IMR-90 (cell line): Measurements from ENCODE around the gene DYNLRB2. TPM values are rescaled to one million over a fixed set of nuclear protein-coding genes. Genes with fewer than 3 reads are reported as not detected.

Experiments
- ATAC-seq: fragments of 200-7000 bp; cut with Tn5 transposase; 2 replicates; pipeline ENCODE4 v1.9.1; 2020; ENCODE audit warnings: low read depth, mild to moderate bottlenecking, moderate library complexity
- BruUV-seq: library from RNA; stranded (reverse); fragments of 400-500 nt; replicated peaks from 2 replicates; lab custom pipeline; 2021; lab: Mats Ljungman, UMichigan
- CTCF ChIA-PET: fragments of 300-600 bp; formaldehyde crosslinking; extraction: SDS; loops from one replicate; lab custom pipeline; 2021; ENCODE audit warnings: antibody characterized with exemption; lab: Yijun Ruan, JAX
- POLR2A ChIA-PET: fragments of 300-600 bp; sonication (Branson Sonifier 250); formaldehyde crosslinking; loops from one replicate; lab custom pipeline; 2022; ENCODE audit warnings: antibody characterized with exemption; ENCODE audit not compliant: unreplicated experiment; lab: Charles Lee
- DNase-seq: peaks from one replicate; pipeline ENCODE4 v3.0.0; 2013
- H2AFZ ChIP-seq: replicated peaks from 2 replicates; pipeline ENCODE3; 2013; ENCODE audit warnings: low read length, mild to moderate bottlenecking; ENCODE audit not compliant: poor library complexity
- H2AK5ac ChIP-seq: 2 replicates; pipeline ENCODE4 v1.6.1; 2013; ENCODE audit warnings: low read depth, low read length, inconsistent platforms
- H2AK9ac ChIP-seq: replicated peaks from 2 replicates; pipeline ENCODE3; 2013; ENCODE audit warnings: mild to moderate bottlenecking, low read depth, low read length, moderate library complexity; ENCODE audit not compliant: poor library complexity
- H2BK120ac ChIP-seq: 2 replicates; pipeline ENCODE4 v1.6.1; 2013; ENCODE audit warnings: low read depth, low read length, inconsistent platforms
- H2BK15ac ChIP-seq: 3 replicates; pipeline ENCODE4 v1.6.1; 2013; ENCODE audit warnings: low read depth, low read length, inconsistent platforms
- H2BK20ac ChIP-seq: 2 replicates; pipeline ENCODE4 v1.6.1; 2013; ENCODE audit warnings: low read depth, mild to moderate bottlenecking, inconsistent platforms, low read length, moderate library complexity
- H2BK5ac ChIP-seq: 2 replicates; pipeline ENCODE4 v1.6.1; 2013; ENCODE audit warnings: mild to moderate bottlenecking, low read depth, low read length, inconsistent platforms; ENCODE audit not compliant: poor library complexity, severe bottlenecking
- H3K14ac ChIP-seq: replicated peaks from 2 replicates; pipeline ENCODE4 v1.6.1; 2013; ENCODE audit warnings: low read depth, low read length, inconsistent platforms
- H3K18ac ChIP-seq: 2 replicates; pipeline ENCODE4 v1.6.1; 2013; ENCODE audit warnings: low read depth, low read length, control low read depth
- H3K23ac ChIP-seq: 2 replicates; pipeline ENCODE4 v1.6.1; 2013; ENCODE audit warnings: low read depth, low read length, inconsistent platforms
- H3K27ac ChIP-seq: 2 replicates; pipeline ENCODE4 v1.5.1; 2013; ENCODE audit warnings: mild to moderate bottlenecking, control low read depth, low read length; ENCODE audit not compliant: insufficient read depth
- H3K27me3 ChIP-seq: 2 replicates; pipeline ENCODE4 v1.6.1; 2013; ENCODE audit warnings: low read length; ENCODE audit not compliant: control insufficient read depth, insufficient read depth
- H3K36me3 ChIP-seq: 2 replicates; pipeline ENCODE4 v1.6.1; 2013; ENCODE audit warnings: low read length, mixed read lengths; ENCODE audit not compliant: control insufficient read depth, insufficient read depth
- H3K4ac ChIP-seq: 2 replicates; pipeline ENCODE4 v1.6.1; 2013; ENCODE audit warnings: low read depth, low read length, inconsistent platforms
- H3K4me1 ChIP-seq: 2 replicates; pipeline ENCODE4 v1.6.1; 2013; ENCODE audit warnings: low read length, mixed read lengths; ENCODE audit not compliant: control insufficient read depth, insufficient read depth
- H3K4me2 ChIP-seq: 2 replicates; pipeline ENCODE4 v1.6.1; 2013; ENCODE audit warnings: low read depth, mild to moderate bottlenecking, control low read depth, low read length, moderate library complexity
- H3K4me3 ChIP-seq: 2 replicates; pipeline ENCODE4 v1.5.1; 2013; ENCODE audit warnings: low read depth, mild to moderate bottlenecking, control low read depth, low read length, moderate library complexity; ENCODE audit not compliant: insufficient read depth
- H3K56ac ChIP-seq: 2 replicates; pipeline ENCODE4 v1.6.1; 2013; ENCODE audit warnings: low read length, inconsistent platforms; ENCODE audit not compliant: insufficient read depth; ENCODE audit errors: extremely low read depth
- H3K79me1 ChIP-seq, 2 experiments: 2 replicates each; pipeline ENCODE4 v1.6.1; 2013; ENCODE audit warnings: low read length in 2 of 2, inconsistent platforms in 1 of 2, low read depth in 1 of 2
- H3K9ac ChIP-seq: 2 replicates; pipeline ENCODE4 v1.6.1; 2013; ENCODE audit warnings: low read depth, low read length, control low read depth
- H3K9me1 ChIP-seq: 2 replicates; pipeline ENCODE4 v1.6.1; 2013; ENCODE audit warnings: low read length, inconsistent platforms; ENCODE audit not compliant: insufficient read depth
- H3K9me3 ChIP-seq: 2 replicates; pipeline ENCODE4 v1.6.1; 2013; ENCODE audit warnings: low read length; ENCODE audit not compliant: control insufficient read depth, insufficient read depth
- H4K20me1 ChIP-seq: 2 replicates; pipeline ENCODE4 v1.6.1; 2013; ENCODE audit warnings: low read length, inconsistent platforms; ENCODE audit not compliant: insufficient read depth
- H4K5ac ChIP-seq: 2 replicates; pipeline ENCODE4 v1.6.1; 2013; ENCODE audit warnings: mild to moderate bottlenecking, low read depth, low read length, control low read depth
- H4K8ac ChIP-seq, 2 experiments: 2 replicates each; pipeline ENCODE4 v1.6.1; 2013; ENCODE audit warnings: low read depth in 2 of 2, low read length in 2 of 2, control low read depth in 1 of 2, inconsistent platforms in 1 of 2
- H4K91ac ChIP-seq: 2 replicates; pipeline ENCODE4 v1.6.1; 2013; ENCODE audit warnings: low read depth, low read length, inconsistent platforms; ENCODE audit not compliant: insufficient read depth
- MXI1 ChIP-seq: IDR thresholded peaks from 2 replicates; pipeline ENCODE4 v1.6.1; 2012; ENCODE audit warnings: low read depth, mild to moderate bottlenecking, low read length, moderate library complexity, borderline replicate concordance
- NFE2L2 ChIP-seq: fragments of 150-350 bp; IDR thresholded peaks from 2 replicates; pipeline ENCODE4 v1.6.1; 2016; ENCODE audit warnings: low read depth, mild to moderate bottlenecking, low read length
- WGBS, 2 experiments: methylation state at CpG; one replicate each; pipeline versions ENCODE4 v1.1.5 to v1.1.7; 2013; ENCODE audit warnings: missing lambda C conversion rate in 2 of 2; ENCODE audit not compliant: insufficient read length in 1 of 2; ENCODE audit errors: extremely low coverage in 2 of 2; 5-methylcytosine and 5-hydroxymethylcytosine counted together
- dilution Hi-C: fragments of 300-500 bp; cut with HindIII; formaldehyde crosslinking; loops from one replicate; pipeline ENCODE4 v1.14.3; 2018; ENCODE audit warnings: low sequenced_read_pairs; ENCODE audit not compliant: unreplicated experiment
- in situ Hi-C: fragments of 300-500 bp; cut with MboI; formaldehyde crosslinking; loops from 3 replicates; pipeline ENCODE4 v1.14.3; 2019; ENCODE audit warnings: low sequenced_read_pairs, inconsistent platforms, mixed read lengths
- intact Hi-C: fragments of 100-400 bp; cut with micrococcal nuclease; formaldehyde crosslinking; loops from 2 replicates; pipeline ENCODE4 v1.10.0; 2022
- polyA plus RNA-seq, 3 experiments: library from polyadenylated mRNA; depleted of rRNA; stranded (reverse); fragments of >200 nt; gene quantifications; 2 replicates each; pipeline ENCODE4 v1.2.3, GENCODE V29; 2012; ENCODE audit warnings: low replicate concordance in 1 of 3
- total RNA-seq: library from RNA; depleted of rRNA; stranded (reverse); fragments of >200 nt; gene quantifications from 2 replicates; pipeline ENCODE4 v1.2.3, GENCODE V29; 2012

DYNLRB2 gene
- total and polyA plus RNA-seq, 2 of the 4 experiments (the other 2 are of a cell fraction), result not detected

GRCh38 chr16:80583466-80583865 lies 42.7 kb downstream of the DYNLRB2 start:
- CTCF ChIA-PET, result no interaction called here
- dilution Hi-C loops, result no loop called here

More at GRCh38 chr16:80583466-80583865, 42.7 kb downstream of the DYNLRB2 start:
- TF ChIP-seq NFE2L2 (no peak), MXI1 (0 out of 2 replicates have a peak, but pooled peaks have one; percentile 30)
- no peak overlapping the region for H3K27ac ChIP-seq
- POLR2A ChIA-PET, result no interaction called here
- no peak overlapping the region for H3K9ac ChIP-seq
- no peak overlapping the region for H3K4me2 ChIP-seq
- H3K4me3 ChIP-seq, result no peak overlapping the region
- H2BK20ac ChIP-seq, result no peak overlapping the region; the same call in 1 of the 2 replicates
- no peaks in the 10 kb centered on the region for H4K20me1 ChIP-seq
- 95% methylated on average over 3 of the region's 3 CpGs; no CpG with 5 or more reads in 1 of the 2 experiments for WGBS, 2 experiments
- no peak overlapping the region for H2AK5ac ChIP-seq
- H3K9me3 ChIP-seq, result peaks cover 3% of the 10 kb centered on the region; the same call in 1 of the 2 replicates
- no peak overlapping the region for H3K56ac ChIP-seq
- peak overlapping the region; percentile 64 for H2BK120ac ChIP-seq
- in situ Hi-C loops, result no loop called here
- H3K14ac ChIP-seq, result peak overlapping the region; percentile 68; the same call in 1 of the 2 replicates
- intact Hi-C loops, result no loop called here
- H4K91ac ChIP-seq, result peak overlapping the region; percentile 6; the same call in 1 of the 2 replicates
- DNase-seq, result peak; percentile 59
- H3K4ac ChIP-seq, result peak overlapping the region; percentile 77
- no peak overlapping the region for H3K23ac ChIP-seq
- H4K5ac ChIP-seq, result no peak overlapping the region
- H3K79me1 ChIP-seq, result no peaks in the 10 kb centered on the region
- no peak overlapping the region for H2AK9ac ChIP-seq
- no peak overlapping the region; the same call in 2 of the 3 replicates for H2BK15ac ChIP-seq
- H3K4me1 ChIP-seq, result no peaks in the 10 kb centered on the region; the same call in 1 of the 2 replicates
- H3K18ac ChIP-seq, result peak overlapping the region; percentile 56; the same call in 1 of the 2 replicates
- H3K36me3 ChIP-seq, result no peaks in the 10 kb centered on the region
- H2BK5ac ChIP-seq, result no peak overlapping the region
- no TSS peak for BruUV-seq
- ATAC-seq, result no peak; the same call in 1 of the 2 replicates
- H3K9me1 ChIP-seq, result no peaks in the 10 kb centered on the region
- no peaks in the 10 kb centered on the region for H3K27me3 ChIP-seq
- no peak overlapping the region for H4K8ac ChIP-seq
- no peak overlapping the region for H2AFZ ChIP-seq
